ENCODE results near the gene MAN2A1.

Gene MAN2A1

GRCh38 chr5:109908366-109908765 is 218.6 kb downstream of the MAN2A1 start:
- Mint-ChIP-seq H3K4me1 (ENCODE audit: low read depth) (peaks cover 12% of the 10 kb centered on the region), H3K27me3 (no peaks in the 10 kb centered on the region), H3K4me3 (no peak overlapping the region), H3K27ac (no peak overlapping the region), H3K36me3 (ENCODE audit: low read depth) (no peaks in the 10 kb centered on the region), H3K9me3 (no peaks in the 10 kb centered on the region)
- DNase-seq = no peak

DNA sequence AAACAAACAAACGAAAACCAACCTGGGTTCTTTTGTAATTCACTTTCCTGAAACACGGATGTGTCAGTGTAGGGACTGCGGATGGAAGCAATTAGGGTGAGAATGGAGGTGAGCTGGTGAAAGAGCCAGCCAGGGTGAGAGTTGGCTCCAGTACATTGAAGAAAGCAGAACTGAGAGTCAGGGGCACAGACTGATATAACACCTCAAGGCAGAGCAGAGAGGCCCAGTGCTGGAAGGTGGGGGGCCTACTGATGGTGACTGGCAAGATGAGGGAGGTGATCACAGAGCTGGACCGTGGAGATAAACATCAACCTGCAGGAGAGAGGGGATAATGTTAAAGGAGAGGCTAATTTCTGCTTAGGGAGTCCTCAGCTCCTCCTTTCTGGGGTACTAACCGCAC is 221.1 kb downstream of the MAN2A1 start:
- Mint-ChIP-seq H3K36me3 (ENCODE audit: low read depth) (no peaks in the 10 kb centered on the region), H3K27me3 (no peaks in the 10 kb centered on the region), H3K27ac (no peak overlapping the region), H3K4me3 (no peak overlapping the region), H3K9me3 (no peaks in the 10 kb centered on the region), H3K4me1 (ENCODE audit: low read depth) (peaks cover 29% of the 10 kb centered on the region)
- DNase-seq = no peak

DNA sequence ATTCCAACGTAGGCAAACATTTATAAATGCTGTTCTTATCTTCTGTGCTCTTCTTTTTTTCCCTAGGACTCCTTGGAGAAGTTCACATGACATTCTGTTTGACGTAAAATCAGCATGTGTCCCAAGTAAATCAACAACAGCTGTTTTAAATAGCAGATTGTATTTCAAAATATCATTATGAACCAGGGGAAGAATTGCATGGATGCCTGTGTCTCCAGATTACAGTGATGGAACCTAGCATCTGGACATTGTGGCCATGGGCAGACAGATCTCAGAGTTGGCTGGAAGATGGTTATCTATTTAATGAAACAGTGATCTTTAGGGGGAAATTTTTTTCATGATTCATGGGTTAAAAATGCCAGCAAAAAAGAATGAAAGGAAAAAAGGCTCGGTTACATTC is 222.0 kb downstream of the MAN2A1 start:
- Mint-ChIP-seq H3K9me3 (no peaks in the 10 kb centered on the region), H3K4me1 (ENCODE audit: low read depth) (peaks cover 29% of the 10 kb centered on the region), H3K36me3 (ENCODE audit: low read depth) (no peaks in the 10 kb centered on the region), H3K27ac (no peak overlapping the region), H3K4me3 (no peak overlapping the region), H3K27me3 (no peaks in the 10 kb centered on the region)
- DNase-seq = no peak

- Mint-ChIP-seq H3K9me3 (peaks cover 7% of the 10 kb centered on the region), H3K36me3 (ENCODE audit: low read depth) (no peaks in the 10 kb centered on the region), H3K4me3 (no peak overlapping the region), H3K27me3 (no peaks in the 10 kb centered on the region), H3K4me1 (ENCODE audit: low read depth) (peaks cover 29% of the 10 kb centered on the region), H3K27ac (no peak overlapping the region)
- no peak for DNase-seq
Observed at GRCh38 chr5:109914906-109915305, 225.2 kb downstream of the MAN2A1 start.

GRCh38 chr5:109916481-109917153 is 226.9 kb downstream of the MAN2A1 start:
- no peaks in the 10 kb centered on the region for H3K27me3 Mint-ChIP-seq
- DNase-seq = no peak
- peaks cover 41% of the 10 kb centered on the region for H3K4me1 Mint-ChIP-seq (ENCODE audit: low read depth)
- H3K9me3 Mint-ChIP-seq = peaks cover 7% of the 10 kb centered on the region
- no peak overlapping the region for H3K27ac Mint-ChIP-seq
- no peaks in the 10 kb centered on the region for H3K36me3 Mint-ChIP-seq (ENCODE audit: low read depth)
- H3K4me3 Mint-ChIP-seq = no peak overlapping the region
